ENCODE data around the gene TSPEAR. TPM values are rescaled to one million over a fixed set of nuclear protein-coding genes. Genes with fewer than 3 reads are reported as not detected.

The TSPEAR gene
- total RNA-seq, 1 donor from 2014 or later = 0.34 TPM

GRCh38 chr21:44458971-44459711 is 252.2 kb downstream of the TSPEAR start:
- Mint-ChIP-seq H3K4me3 (no peak overlapping the region), H3K27me3 (no peaks in the 10 kb centered on the region), H3K36me3 (no peaks in the 10 kb centered on the region), H3K4me1 (ENCODE audit: unreplicated experiment) (no peaks in the 10 kb centered on the region), H3K27ac (no peak overlapping the region), H3K9me3 (no peaks in the 10 kb centered on the region)
- no peak for TF ChIP-seq CTCF (conservative IDR thresholded peaks at IDR 0.05)
- DNase-seq (ENCODE audit: extremely low spot score, unreplicated experiment) = peak; percentile 67

- no peaks in the 10 kb centered on the region for H3K9me3 Mint-ChIP-seq
These were observed 254.2 kb downstream of the TSPEAR start for GRCh38 chr21:44456915-44457736.

GRCh38 chr21:44456214-44456914 is 255.0 kb downstream of the TSPEAR start:
- Mint-ChIP-seq H3K27ac (no peak overlapping the region), H3K4me1 (ENCODE audit: unreplicated experiment) (no peaks in the 10 kb centered on the region), H3K36me3 (no peaks in the 10 kb centered on the region), H3K9me3 (no peaks in the 10 kb centered on the region), H3K27me3 (peaks cover 5% of the 10 kb centered on the region), H3K4me3 (peak overlapping the region; percentile 70)
- TF ChIP-seq CTCF (conservative IDR thresholded peaks at IDR 0.05) = no peak
- DNase-seq (ENCODE audit: extremely low spot score, unreplicated experiment) = no peak

More at GRCh38 chr21:44456915-44457736, 254.2 kb downstream of the TSPEAR start:
- H3K4me1 Mint-ChIP-seq (ENCODE audit: unreplicated experiment) = no peaks in the 10 kb centered on the region
- no peaks in the 10 kb centered on the region for H3K36me3 Mint-ChIP-seq
- TF ChIP-seq CTCF (conservative IDR thresholded peaks at IDR 0.05) = no peak
- peak overlapping the region; percentile 70 for H3K4me3 Mint-ChIP-seq
- H3K27ac Mint-ChIP-seq = no peak overlapping the region
- H3K27me3 Mint-ChIP-seq = no peaks in the 10 kb centered on the region
- DNase-seq (ENCODE audit: extremely low spot score, unreplicated experiment) = peak; percentile 68

GRCh38 chr21:44455524-44456213 is 255.7 kb downstream of the TSPEAR start:
- H3K36me3 Mint-ChIP-seq = no peaks in the 10 kb centered on the region
- peak; percentile 5 for TF ChIP-seq CTCF (conservative IDR thresholded peaks at IDR 0.05)

More at GRCh38 chr21:44455524-44456213, 255.7 kb downstream of the TSPEAR start:
- peak; percentile 72 for DNase-seq (ENCODE audit: extremely low spot score, unreplicated experiment)
- Mint-ChIP-seq H3K4me3 (peak overlapping the region; percentile 85), H3K27me3 (peaks cover 10% of the 10 kb centered on the region), H3K9me3 (no peaks in the 10 kb centered on the region), H3K4me1 (ENCODE audit: unreplicated experiment) (no peaks in the 10 kb centered on the region), H3K27ac (no peak overlapping the region)

Data from type B pancreatic cell (in vitro differentiated cells).